ENCODE results near the gene CRHR2.

DNA sequence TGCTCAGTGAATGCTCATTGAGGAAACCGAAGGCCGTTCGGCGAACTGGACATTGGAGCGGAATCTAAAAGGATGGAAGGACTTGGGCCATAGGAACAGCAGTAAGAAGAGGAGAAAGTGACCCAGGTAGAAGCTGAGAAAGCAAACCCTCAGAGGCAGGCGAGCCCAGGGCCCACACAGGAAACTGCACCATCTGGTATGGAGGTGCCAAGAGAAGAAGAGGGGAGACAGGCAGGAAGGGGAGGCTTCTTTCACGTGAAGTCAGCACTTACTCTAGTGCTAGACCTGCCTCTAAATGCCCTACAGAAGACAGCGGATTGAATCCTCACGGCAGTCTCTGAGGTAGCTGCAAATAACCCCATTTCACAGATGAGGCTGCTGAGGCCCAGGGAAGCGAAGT, 10.2 kb upstream of the CRHR2 start:
- no peak for TF ChIP-seq ZNF219 (CRISPR knock-in tag; IDR thresholded peaks at IDR 0.05; ENCODE audit: borderline replicate concordance)
- TF ChIP-seq, protein P1, sequence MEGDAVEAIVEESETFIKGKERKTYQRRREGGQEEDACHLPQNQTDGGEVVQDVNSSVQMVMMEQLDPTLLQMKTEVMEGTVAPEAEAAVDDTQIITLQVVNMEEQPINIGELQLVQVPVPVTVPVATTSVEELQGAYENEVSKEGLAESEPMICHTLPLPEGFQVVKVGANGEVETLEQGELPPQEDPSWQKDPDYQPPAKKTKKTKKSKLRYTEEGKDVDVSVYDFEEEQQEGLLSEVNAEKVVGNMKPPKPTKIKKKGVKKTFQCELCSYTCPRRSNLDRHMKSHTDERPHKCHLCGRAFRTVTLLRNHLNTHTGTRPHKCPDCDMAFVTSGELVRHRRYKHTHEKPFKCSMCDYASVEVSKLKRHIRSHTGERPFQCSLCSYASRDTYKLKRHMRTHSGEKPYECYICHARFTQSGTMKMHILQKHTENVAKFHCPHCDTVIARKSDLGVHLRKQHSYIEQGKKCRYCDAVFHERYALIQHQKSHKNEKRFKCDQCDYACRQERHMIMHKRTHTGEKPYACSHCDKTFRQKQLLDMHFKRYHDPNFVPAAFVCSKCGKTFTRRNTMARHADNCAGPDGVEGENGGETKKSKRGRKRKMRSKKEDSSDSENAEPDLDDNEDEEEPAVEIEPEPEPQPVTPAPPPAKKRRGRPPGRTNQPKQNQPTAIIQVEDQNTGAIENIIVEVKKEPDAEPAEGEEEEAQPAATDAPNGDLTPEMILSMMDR (IDR thresholded peaks at IDR 0.05): no peak
- TF ChIP-seq, protein P2, sequence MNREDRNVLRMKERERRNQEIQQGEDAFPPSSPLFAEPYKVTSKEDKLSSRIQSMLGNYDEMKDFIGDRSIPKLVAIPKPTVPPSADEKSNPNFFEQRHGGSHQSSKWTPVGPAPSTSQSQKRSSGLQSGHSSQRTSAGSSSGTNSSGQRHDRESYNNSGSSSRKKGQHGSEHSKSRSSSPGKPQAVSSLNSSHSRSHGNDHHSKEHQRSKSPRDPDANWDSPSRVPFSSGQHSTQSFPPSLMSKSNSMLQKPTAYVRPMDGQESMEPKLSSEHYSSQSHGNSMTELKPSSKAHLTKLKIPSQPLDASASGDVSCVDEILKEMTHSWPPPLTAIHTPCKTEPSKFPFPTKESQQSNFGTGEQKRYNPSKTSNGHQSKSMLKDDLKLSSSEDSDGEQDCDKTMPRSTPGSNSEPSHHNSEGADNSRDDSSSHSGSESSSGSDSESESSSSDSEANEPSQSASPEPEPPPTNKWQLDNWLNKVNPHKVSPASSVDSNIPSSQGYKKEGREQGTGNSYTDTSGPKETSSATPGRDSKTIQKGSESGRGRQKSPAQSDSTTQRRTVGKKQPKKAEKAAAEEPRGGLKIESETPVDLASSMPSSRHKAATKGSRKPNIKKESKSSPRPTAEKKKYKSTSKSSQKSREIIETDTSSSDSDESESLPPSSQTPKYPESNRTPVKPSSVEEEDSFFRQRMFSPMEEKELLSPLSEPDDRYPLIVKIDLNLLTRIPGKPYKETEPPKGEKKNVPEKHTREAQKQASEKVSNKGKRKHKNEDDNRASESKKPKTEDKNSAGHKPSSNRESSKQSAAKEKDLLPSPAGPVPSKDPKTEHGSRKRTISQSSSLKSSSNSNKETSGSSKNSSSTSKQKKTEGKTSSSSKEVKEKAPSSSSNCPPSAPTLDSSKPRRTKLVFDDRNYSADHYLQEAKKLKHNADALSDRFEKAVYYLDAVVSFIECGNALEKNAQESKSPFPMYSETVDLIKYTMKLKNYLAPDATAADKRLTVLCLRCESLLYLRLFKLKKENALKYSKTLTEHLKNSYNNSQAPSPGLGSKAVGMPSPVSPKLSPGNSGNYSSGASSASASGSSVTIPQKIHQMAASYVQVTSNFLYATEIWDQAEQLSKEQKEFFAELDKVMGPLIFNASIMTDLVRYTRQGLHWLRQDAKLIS (CRISPR knock-in tag; IDR thresholded peaks at IDR 0.05; ENCODE audit: borderline replicate concordance): no peak
- TF ChIP-seq, protein P3, sequence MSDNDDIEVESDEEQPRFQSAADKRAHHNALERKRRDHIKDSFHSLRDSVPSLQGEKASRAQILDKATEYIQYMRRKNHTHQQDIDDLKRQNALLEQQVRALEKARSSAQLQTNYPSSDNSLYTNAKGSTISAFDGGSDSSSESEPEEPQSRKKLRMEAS (CRISPR knock-in tag; IDR thresholded peaks at IDR 0.05): no peak
